HT1080 (cell line): ENCODE measurements around the gene CBARP. TPM values are rescaled to one million over a fixed set of nuclear protein-coding genes. Genes with fewer than 3 reads are reported as not detected.

Source experiments
- DNase-seq: peaks from one replicate; pipeline ENCODE4 v3.0.0-alpha.2; 2015; ENCODE audit warnings: low read depth
- total RNA-seq: library from RNA; depleted of rRNA; stranded (reverse); fragments of >200 nt; shearing (Covaris generic); gene quantifications from 2 replicates; pipeline ENCODE4 v1.2.3, GENCODE V29; 2014

CBARP gene
- total RNA-seq, 1 experiment from 2014 or later, result 3.1 TPM

- peak; percentile 95 for DNase-seq
Observed at GRCh38 chr19:1275260-1275975, 37.6 kb upstream of the CBARP start, which contains the start of gene FAM174C. TSS of gene FAM174C (plus strand) at chr19:1275530. CDS start at chr19:1275550, 20 bp downstream.

DNA sequence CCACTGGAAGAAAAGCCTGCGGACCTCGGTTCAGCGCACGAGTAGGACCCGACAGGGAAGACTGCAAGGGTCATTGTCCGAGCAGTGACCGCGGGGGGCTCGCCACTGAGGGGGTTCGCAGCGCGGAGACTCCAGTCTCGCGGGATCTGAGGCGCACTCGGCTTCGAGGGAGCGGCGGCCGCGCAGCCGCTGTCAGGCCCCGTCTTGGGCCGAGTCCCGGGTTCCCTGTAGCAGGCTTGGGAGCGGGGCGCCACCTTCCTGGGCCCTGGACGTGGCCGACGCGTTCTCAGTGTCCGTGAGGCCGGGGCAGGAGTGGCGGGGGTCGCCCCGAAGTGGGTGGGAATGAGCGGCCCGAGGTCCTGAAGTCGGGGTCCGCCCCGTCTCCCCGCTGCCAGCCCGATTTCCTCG, 37.1 kb upstream of the CBARP start:
- DNase-seq, result no peak

- no peak for DNase-seq
Observed at GRCh38 chr19:1274081-1274851, 36.5 kb upstream of the CBARP start.

GRCh38 chr19:1273263-1274041, 35.6 kb upstream of the CBARP start:
- no peak for DNase-seq

- DNase-seq, result no peak
Observed at GRCh38 chr19:1272423-1273262, 34.8 kb upstream of the CBARP start.

DNA sequence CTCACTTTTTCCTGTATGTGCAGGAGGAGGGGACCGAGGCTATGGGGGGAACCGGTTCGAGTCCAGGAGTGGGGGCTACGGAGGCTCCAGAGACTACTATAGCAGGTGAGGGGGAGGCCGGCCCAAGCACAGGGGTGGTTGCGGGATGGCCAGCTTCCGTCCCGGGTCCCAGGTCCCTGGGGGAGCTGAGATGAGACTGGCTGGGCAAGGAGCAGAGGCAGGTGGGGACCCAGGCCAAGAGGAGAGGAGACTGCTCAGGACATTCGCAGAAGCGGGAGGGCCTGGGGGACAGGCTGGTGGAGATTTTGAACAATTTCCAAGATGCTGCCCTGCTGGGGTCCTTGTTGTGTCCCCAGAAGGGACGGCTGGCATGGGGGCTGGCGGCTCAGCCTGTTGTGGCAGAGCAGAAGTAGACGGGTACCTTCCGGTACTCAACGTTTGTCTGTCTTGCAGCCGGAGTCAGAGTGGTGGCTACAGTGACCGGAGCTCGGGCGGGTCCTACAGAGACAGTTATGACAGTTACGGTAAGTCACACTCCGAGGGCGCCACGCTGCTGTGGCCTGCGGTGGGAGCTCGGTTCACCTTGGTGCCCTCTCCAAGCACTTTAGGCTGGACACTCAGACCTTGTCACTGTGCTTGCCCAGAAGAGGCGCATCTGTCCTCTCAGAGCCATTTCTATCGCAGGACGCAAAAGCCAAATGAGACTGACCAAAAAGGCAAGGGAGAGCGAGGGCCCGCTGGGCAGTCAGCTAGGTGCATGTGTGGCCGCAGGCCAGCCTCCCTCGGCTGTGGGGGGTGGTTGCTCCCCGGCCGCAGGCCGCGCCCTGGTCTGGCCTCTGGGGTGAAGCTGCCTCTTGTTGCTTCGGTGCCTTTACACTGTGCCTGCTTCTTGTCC, 34.0 kb upstream of the CBARP start:
- DNase-seq, result no peak

- DNase-seq, result no peak
Observed at GRCh38 chr19:1270854-1271527, 33.2 kb upstream of the CBARP start.

DNA sequence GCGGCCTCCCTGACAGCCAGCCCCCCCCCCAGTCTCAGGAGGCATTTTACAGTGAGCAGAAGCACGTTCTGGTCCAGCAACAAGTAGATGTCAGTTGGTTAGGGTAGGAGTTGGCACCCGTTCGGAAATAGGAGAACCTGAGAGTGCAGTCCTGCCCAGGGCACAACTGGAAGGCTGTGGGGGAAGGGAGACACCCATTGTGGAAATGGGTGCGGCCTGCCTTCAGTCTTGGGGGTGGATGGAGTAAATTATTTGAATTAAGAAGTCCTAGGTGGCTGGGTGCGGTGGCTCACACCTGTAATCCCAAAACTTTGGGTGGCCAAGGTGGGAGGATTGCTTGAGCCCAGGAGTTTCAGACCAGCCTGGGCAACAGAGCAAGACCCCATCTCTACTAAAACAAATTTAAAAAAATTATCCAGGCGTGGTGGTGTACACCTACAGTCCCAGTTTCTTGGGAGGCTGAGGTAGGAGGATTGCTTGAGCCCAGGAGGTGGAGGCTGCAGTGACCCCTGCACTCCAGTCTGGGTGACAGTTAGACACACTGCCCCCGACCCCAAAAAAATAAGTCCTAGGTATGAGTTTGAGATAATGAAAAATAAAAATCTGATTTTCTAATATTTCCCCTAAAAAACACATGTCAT, 32.5 kb upstream of the CBARP start:
- no peak for DNase-seq

DNA sequence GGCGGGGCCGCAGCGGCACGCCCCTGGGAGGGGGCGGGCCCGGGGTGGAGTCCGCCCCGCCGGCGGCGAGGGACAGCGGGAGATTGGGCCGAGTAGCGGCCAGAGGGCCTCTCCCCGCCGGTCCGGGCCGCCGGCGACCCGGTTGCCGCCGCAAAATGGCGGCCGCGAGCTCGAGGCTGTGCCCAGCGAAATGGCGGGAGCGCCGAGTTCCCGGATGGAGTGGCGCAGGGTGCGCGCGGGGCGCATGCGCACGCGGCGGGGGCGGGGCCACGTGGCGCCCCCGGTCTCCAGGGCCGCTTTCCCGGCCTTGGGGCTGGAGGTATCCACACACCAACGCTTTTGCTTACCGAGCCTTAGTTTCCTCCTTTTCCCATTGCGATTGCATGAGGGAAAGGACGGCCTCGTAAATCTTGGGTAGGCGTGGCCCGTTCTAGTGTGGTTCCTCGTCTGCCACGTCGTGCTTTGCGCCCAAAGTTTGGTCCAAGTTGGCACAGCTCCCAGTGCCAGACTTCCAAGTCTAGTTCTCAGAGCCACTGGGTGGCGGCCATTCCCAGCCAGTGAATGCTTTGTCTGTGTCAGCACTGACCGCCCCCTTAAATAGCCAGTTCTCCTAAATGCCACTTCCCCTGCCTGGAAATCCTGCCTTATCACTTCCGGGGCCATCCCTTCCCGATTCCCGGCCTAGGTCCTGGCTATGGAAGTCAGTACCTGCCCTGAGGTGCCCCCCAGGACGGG, 31.8 kb upstream of the CBARP start:
- peak; percentile 83 for DNase-seq

GRCh38 chr19:1269065-1269477, 31.3 kb upstream of the CBARP start, which contains the start of gene CIRBP:
TSS of gene CIRBP (plus strand) at chr19:1269332. CDS start at chr19:1270934, 1,602 bp downstream.
- DNase-seq, result peak; percentile 98

DNA sequence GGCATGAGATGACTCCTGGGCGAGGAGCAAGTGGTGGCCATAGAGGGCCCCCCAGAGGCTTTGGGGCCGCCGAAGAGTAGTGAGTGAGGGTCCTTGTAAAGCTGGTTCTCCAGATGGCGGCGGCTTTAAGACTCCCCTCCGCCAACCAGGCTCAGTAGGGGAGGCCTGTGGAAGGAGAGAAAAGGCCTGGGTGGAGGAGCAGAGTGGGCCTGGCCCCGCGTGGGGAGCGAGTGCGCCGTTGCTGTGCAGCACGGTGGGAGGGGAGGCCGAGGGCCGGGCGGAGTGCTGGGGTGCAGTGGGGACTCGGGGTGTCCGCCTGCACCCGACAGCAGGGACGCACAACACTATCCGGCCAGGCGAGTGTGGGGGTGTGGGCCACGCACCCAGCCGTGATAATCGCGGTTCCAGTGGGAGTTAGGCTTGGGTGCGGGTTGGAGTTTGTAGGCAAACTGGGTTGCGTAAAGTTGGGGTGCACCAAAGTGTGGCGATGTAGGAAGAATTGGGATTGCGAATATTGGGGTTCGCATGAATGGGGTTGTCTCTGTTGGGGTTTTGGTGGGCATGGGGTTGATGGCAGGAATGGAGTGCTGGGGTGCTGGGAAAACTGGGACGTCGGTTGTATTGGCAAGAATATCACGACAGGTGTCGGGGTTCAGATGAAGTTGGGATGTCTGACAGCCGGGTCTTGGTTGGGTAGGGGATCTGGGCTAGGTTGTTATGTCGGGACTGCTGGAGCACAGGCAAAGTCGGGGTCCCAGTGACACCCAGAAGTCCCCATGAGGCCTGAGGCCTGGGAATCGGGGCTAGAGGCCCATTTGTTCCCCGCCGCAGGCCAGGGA, 30.6 kb upstream of the CBARP start:
- no peak for DNase-seq

DNA sequence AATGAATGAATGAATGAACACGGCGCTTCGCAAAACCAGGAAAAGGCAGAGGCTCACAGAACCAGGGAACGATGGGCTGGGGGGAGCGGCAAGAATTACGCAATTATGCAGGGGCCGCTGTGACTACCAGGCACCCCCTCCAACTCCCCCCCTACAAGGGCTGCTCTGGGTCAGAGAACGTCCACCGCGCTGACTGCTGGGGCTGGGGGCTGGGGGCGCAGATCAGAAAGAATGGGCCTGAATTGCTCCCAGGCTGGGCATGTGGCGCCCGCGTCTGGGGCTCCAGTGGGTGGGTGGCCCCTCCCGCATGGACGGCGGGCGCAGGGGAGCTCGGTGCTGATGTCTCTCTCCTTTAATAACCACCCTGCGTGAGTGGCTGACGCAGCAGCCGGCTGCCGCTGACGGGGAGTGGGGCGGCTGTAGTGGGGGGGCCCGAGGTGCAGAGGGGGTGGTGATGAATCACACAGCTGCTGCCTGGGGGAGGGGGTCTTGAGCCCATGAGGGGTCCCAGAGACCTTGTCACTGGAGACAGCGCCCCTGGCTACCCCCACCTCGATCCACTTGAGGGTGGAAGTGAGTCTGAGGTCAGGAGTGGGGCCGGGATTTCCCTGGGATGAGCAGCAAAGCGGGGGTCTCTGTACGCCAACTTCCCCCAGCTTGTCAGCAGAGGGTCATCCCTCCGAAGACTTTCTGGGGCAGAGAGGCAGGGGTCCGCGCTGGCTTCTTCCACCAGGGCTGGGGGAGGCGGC, 29.8 kb upstream of the CBARP start:
- no peak for DNase-seq

GRCh38 chr19:1266916-1267476, 29.2 kb upstream of the CBARP start:
- peak; percentile 48 for DNase-seq

DNA sequence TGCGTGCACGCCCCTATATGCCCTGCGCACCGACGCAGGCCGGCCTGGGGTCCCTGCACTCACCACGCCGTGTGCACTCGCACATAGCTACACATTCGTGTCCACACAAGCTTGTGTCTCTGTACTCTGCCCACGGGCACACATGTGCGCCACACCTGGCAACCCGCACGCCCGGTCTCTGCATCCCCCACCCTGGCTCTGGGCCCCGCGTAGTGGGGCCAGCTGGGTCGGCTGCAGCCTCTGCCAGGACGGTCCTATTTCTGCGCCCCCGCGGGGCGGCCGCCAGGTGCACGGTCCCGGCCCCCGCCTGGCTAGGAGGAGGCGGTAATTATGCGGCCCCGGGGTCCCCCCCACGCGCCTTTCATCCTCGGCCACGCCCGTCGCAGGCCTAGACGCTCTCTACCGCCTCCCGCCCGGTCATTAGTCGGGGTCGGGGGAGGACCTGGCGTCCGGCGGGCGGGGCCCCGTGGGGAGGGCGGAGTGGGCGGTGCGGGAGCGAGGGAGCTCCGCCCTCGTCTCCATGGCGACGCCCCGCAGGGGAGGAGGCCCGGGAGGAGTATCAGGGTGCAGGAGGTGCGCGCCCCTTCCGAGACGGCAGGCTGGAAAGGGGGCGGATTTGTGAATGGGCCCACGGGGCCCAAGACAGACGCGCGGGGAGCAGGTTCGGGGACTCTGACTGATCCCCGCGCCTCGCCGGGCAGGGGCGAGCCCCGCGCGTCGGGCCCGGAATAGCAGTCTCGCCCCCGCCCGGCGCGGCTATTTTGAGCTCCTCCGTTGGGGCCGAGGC, 28.5 kb upstream of the CBARP start:
- peak; percentile 85 for DNase-seq

- DNase-seq, result peak; percentile 81
Observed at GRCh38 chr19:1265615-1266128, 27.9 kb upstream of the CBARP start.
